K562 (cell line): Measurements from ENCODE around the gene GORASP1. TPM values are rescaled to one million over a fixed set of nuclear protein-coding genes. Genes with fewer than 3 reads are reported as not detected.

ENCODE experiments used
- AFF4 ChIP-seq: sonication (generic); formaldehyde crosslinking; IDR thresholded peaks from 2 replicates; pipeline ENCODE4 v1.8.0; 2023; ENCODE audit warnings: mild to moderate bottlenecking, missing genetic modification reagents
- CBX8 ChIP-seq: fragments of 200-600 bp; sonication (generic); IDR thresholded peaks from 2 replicates; pipeline ENCODE4 v1.6.1; 2012; ENCODE audit warnings: borderline replicate concordance, mixed run types, low read depth, mild to moderate bottlenecking, moderate library complexity, mixed read lengths, low read length, control low read depth, inconsistent platforms; ENCODE audit not compliant: poor library complexity, severe bottlenecking; ENCODE audit errors: extremely low read depth
- ETV5 ChIP-seq: sonication (generic); formaldehyde crosslinking; IDR thresholded peaks from 2 replicates; pipeline ENCODE4 v1.4.0; 2020; ENCODE audit warnings: low read depth, mild to moderate bottlenecking, missing genetic modification reagents
- KAT2B ChIP-seq: IDR thresholded peaks from one replicate; pipeline ENCODE4 v1.6.1; 2012; ENCODE audit warnings: low read depth, mild to moderate bottlenecking, control low read depth, inconsistent platforms, low read length, moderate library complexity
- SP1 ChIP-seq: sonication (generic); formaldehyde crosslinking; IDR thresholded peaks from 2 replicates; pipeline ENCODE4 v1.8.1; 2022; ENCODE audit warnings: mild to moderate bottlenecking, missing genetic modification reagents
- ZC3H11A ChIP-seq: IDR thresholded peaks from 2 replicates; pipeline ENCODE4 v1.6.1; 2012; ENCODE audit warnings: low read depth, low read length, improper control_type of control experiment
- ZNF146 ChIP-seq: IDR thresholded peaks from one replicate; pipeline ENCODE4 v1.6.1; 2018; ENCODE audit warnings: missing compliant biosample characterization; ENCODE audit not compliant: unreplicated experiment
- ZNF384 ChIP-seq: IDR thresholded peaks from 2 replicates; pipeline ENCODE4 v1.6.1; 2012; ENCODE audit warnings: low read depth, low read length, improper control_type of control experiment
- ZNF518B ChIP-seq: fragments of 250-450 bp; sonication (Bioruptor Pico); IDR thresholded peaks from 2 replicates; pipeline ENCODE4 v1.5.0; 2021; ENCODE audit warnings: mild to moderate bottlenecking, moderate library complexity
- ZNF561 ChIP-seq: fragments of 450-650 bp; formaldehyde crosslinking; conservative IDR thresholded peaks from 2 replicates; pipeline ENCODE4 v1.4.0; 2020; ENCODE audit warnings: mild to moderate bottlenecking, moderate library complexity
- polyA plus RNA-seq, 8 experiments: library from polyadenylated mRNA; depleted of rRNA in 4 of 8; stranded (reverse) in 5 of 8; unstranded in 3 of 8; fragments of >200 nt; fragmentation: Nextera tagmentation in 2 of 8; fragmentation: Illumina TruSeq in 1 of 8; extraction: Ambion mirVana in 2 of 8; extraction: Trizol in 1 of 8; gene quantifications; 2 replicates each; pipeline versions ENCODE4 v1.2.1 to v1.2.3, GENCODE V29; 2011 to 2014; ENCODE audit warnings: inconsistent platforms in 1 of 8, missing spikeins in 1 of 8
- total RNA-seq, 7 experiments: library from RNA; depleted of rRNA in 6 of 7; stranded (reverse); fragments of >200 nt in 6 of 7; fragmentation: Illumina TruSeq in 2 of 7; extraction: Trizol in 2 of 7; gene quantifications; 2 replicates each; pipeline versions ENCODE4 v1.2.1 to v1.2.3, GENCODE V29; 2011 to 2021; ENCODE audit warnings: low replicate concordance in 1 of 7
- TF ChIP-seq, protein P1 (sequence below): fragments of 450-650 bp; formaldehyde crosslinking; IDR thresholded peaks from 2 replicates; pipeline ENCODE4 v1.4.0; 2020; ENCODE audit warnings: mild to moderate bottlenecking, moderate library complexity
- TF ChIP-seq, protein P2 (sequence below), 3 experiments: fragments of 200-800 bp in 1 of 3; fragments of 250-450 bp in 1 of 3; fragments of 450-650 bp in 1 of 3; sonication (Bioruptor Pico) in 1 of 3; sonication (Bioruptor generic) in 1 of 3; formaldehyde crosslinking in 1 of 3; IDR thresholded peaks; 2 replicates each; pipeline versions ENCODE4 v1.6.1 to v1.8.0; 2016 to 2022; ENCODE audit warnings: mild to moderate bottlenecking in 2 of 3, missing genetic modification characterization in 2 of 3, missing compliant biosample characterization in 1 of 3, moderate library complexity in 1 of 3

The GORASP1 gene
- total and polyA plus RNA-seq, 9 of the 15 experiments (the other 6 are each of a cell fraction or from before 2014, with no cell fraction given) = 8.4 to 87.9 (median 67.6) TPM

GRCh38 chr3:39107388-39108199 is at the start of gene GORASP1, which contains the start of gene TTC21A (continued):
- 0 out of 2 replicates have a peak, but pooled peaks have one; percentile 31 for TF ChIP-seq AFF4
- TF ChIP-seq ZC3H11A = no peak
- TF ChIP-seq, protein P1, sequence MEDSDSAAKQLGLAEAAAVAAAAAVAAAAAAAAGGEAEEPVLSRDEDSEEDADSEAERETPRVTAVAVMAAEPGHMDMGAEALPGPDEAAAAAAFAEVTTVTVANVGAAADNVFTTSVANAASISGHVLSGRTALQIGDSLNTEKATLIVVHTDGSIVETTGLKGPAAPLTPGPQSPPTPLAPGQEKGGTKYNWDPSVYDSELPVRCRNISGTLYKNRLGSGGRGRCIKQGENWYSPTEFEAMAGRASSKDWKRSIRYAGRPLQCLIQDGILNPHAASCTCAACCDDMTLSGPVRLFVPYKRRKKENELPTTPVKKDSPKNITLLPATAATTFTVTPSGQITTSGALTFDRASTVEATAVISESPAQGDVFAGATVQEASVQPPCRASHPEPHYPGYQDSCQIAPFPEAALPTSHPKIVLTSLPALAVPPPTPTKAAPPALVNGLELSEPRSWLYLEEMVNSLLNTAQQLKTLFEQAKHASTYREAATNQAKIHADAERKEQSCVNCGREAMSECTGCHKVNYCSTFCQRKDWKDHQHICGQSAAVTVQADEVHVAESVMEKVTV (CRISPR knock-in tag) = no peak
- TF ChIP-seq SP1 (CRISPR knock-in tag) = peak; percentile 83
- TF ChIP-seq, protein P2, sequence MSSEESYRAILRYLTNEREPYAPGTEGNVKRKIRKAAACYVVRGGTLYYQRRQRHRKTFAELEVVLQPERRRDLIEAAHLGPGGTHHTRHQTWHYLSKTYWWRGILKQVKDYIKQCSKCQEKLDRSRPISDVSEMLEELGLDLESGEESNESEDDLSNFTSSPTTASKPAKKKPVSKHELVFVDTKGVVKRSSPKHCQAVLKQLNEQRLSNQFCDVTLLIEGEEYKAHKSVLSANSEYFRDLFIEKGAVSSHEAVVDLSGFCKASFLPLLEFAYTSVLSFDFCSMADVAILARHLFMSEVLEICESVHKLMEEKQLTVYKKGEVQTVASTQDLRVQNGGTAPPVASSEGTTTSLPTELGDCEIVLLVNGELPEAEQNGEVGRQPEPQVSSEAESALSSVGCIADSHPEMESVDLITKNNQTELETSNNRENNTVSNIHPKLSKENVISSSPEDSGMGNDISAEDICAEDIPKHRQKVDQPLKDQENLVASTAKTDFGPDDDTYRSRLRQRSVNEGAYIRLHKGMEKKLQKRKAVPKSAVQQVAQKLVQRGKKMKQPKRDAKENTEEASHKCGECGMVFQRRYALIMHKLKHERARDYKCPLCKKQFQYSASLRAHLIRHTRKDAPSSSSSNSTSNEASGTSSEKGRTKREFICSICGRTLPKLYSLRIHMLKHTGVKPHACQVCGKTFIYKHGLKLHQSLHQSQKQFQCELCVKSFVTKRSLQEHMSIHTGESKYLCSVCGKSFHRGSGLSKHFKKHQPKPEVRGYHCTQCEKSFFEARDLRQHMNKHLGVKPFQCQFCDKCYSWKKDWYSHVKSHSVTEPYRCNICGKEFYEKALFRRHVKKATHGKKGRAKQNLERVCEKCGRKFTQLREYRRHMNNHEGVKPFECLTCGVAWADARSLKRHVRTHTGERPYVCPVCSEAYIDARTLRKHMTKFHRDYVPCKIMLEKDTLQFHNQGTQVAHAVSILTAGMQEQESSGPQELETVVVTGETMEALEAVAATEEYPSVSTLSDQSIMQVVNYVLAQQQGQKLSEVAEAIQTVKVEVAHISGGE (CRISPR knock-in tag; IDR thresholded peaks at IDR 0.05) = peak in 2 of 3 experiments; percentile 31 to 74; a peak in 3 of 6 replicates
- TF ChIP-seq ZNF518B = no peak
- no peak for TF ChIP-seq ZNF561 (CRISPR knock-in tag)
- TF ChIP-seq KAT2B = no peak
- no peak for TF ChIP-seq CBX8
- TF ChIP-seq ZNF146 (CRISPR knock-in tag) = no peak
- TF ChIP-seq ZNF384 = no peak
- TF ChIP-seq ETV5 (CRISPR knock-in tag) = no peak
